OCI-LY3 (cell line): ENCODE data around the gene NCOA5.

Source experiments
- CTCF ChIP-seq: fragments of 200-600, 300-600 bp; sonication (generic); IDR thresholded peaks from 2 replicates; pipeline ENCODE4 v1.5.1; 2014; ENCODE audit warnings: antibody characterized with exemption, low read length, low read depth
- EZH2phosphoT487 ChIP-seq: fragments of 200-600 bp; shearing (Covaris generic); IDR thresholded peaks from 2 replicates; pipeline ENCODE4 v1.6.1; 2018; ENCODE audit warnings: antibody characterized with exemption, mixed run types, low read depth

- TF ChIP-seq CTCF (no peak), EZH2phosphoT487 (no peak)
Observed at GRCh38 chr20:46055269-46055668, 34.5 kb downstream of the NCOA5 start.
